HEK293 (cell line): Measurements from ENCODE around the gene SH3BP4.

Experiments
- CTCF ChIP-seq: fragments of 450-650 bp; formaldehyde crosslinking; IDR thresholded peaks from 2 replicates; pipeline ENCODE4 v1.5.1; 2016; ENCODE audit warnings: missing biosample characterization, missing genetic modification characterization
- HOXA7 ChIP-seq: sonication (generic); formaldehyde crosslinking; IDR thresholded peaks from 2 replicates; pipeline ENCODE4 v1.8.1; 2022; ENCODE audit warnings: missing genetic modification reagents, borderline replicate concordance
- HOXD13 ChIP-seq: sonication (generic); formaldehyde crosslinking; IDR thresholded peaks from 2 replicates; pipeline ENCODE4 v1.8.0; 2022; ENCODE audit warnings: missing genetic modification reagents, borderline replicate concordance
- KLF16 ChIP-seq: fragments of 450-650 bp; formaldehyde crosslinking; IDR thresholded peaks from 2 replicates; pipeline ENCODE4 v1.5.1; 2017; ENCODE audit warnings: missing biosample characterization, missing genetic modification characterization
- PBX3 ChIP-seq: sonication (generic); formaldehyde crosslinking; IDR thresholded peaks from 2 replicates; pipeline ENCODE4 v1.8.1; 2022; ENCODE audit warnings: mild to moderate bottlenecking, moderate library complexity, missing genetic modification reagents
- YY1 ChIP-seq: fragments of 450-650 bp; formaldehyde crosslinking; IDR thresholded peaks from 2 replicates; pipeline ENCODE4 v1.5.1; 2018; ENCODE audit warnings: missing biosample characterization, missing genetic modification characterization
- ZBTB48 ChIP-seq: fragments of 450-650 bp; formaldehyde crosslinking; IDR thresholded peaks from 2 replicates; pipeline ENCODE4 v1.5.1; 2016; ENCODE audit warnings: missing biosample characterization, missing genetic modification characterization
- ZNF157 ChIP-seq: fragments of 450-650 bp; formaldehyde crosslinking; IDR thresholded peaks from 2 replicates; pipeline ENCODE4 v1.5.1; 2016; ENCODE audit warnings: missing biosample characterization, missing genetic modification characterization
- ZNF549 ChIP-seq: fragments of 450-650 bp; IDR thresholded peaks from 2 replicates; pipeline ENCODE4 v1.5.1; 2018; ENCODE audit warnings: missing biosample characterization, missing genetic modification characterization, mild to moderate bottlenecking, inconsistent platforms, moderate library complexity
- ZNF768 ChIP-seq: fragments of 450-650 bp; formaldehyde crosslinking; IDR thresholded peaks from 2 replicates; pipeline ENCODE4 v1.5.1; 2018; ENCODE audit warnings: missing biosample characterization, mild to moderate bottlenecking, missing genetic modification characterization

GRCh38 chr2:234904785-234905184, 47.0 kb upstream of the SH3BP4 start:
- TF ChIP-seq ZNF768 (tag by site-specific recombination) (no peak), CTCF (tag by site-specific recombination) (no peak), HOXD13 (no peak), ZNF549 (tag by site-specific recombination) (no peak), ZBTB48 (tag by site-specific recombination) (no peak), KLF16 (tag by site-specific recombination) (no peak), PBX3 (CRISPR knock-in tag) (no peak), HOXA7 (CRISPR knock-in tag) (no peak), ZNF157 (tag by site-specific recombination) (no peak), YY1 (no peak)
